GM21717 (cell line): ENCODE results near the gene HIVEP3.

Experiments
- ATAC-seq: cut with Tn5 transposase; IDR thresholded peaks from one replicate; pipeline ENCODE4 v1.9.1; 2021; ENCODE audit warnings: mild to moderate bottlenecking, moderate library complexity; ENCODE audit not compliant: unreplicated experiment

HIVEP3 gene

GRCh38 chr1:41622402-41622801 lies 296.3 kb downstream of the HIVEP3 start:
- no peak for ATAC-seq

- no peak for ATAC-seq
Observed at GRCh38 chr1:41621791-41622190, 296.9 kb downstream of the HIVEP3 start.

- ATAC-seq = no peak
Observed at GRCh38 chr1:41621256-41621655, 297.5 kb downstream of the HIVEP3 start.

GRCh38 chr1:41620365-41621169 lies 298.2 kb downstream of the HIVEP3 start:
- ATAC-seq = no peak

GRCh38 chr1:41619511-41620364 lies 299.0 kb downstream of the HIVEP3 start:
- no peak for ATAC-seq

GRCh38 chr1:41618871-41619270 lies 299.9 kb downstream of the HIVEP3 start:
- no peak for ATAC-seq

GRCh38 chr1:41618066-41618825 lies 300.5 kb downstream of the HIVEP3 start:
- no peak for ATAC-seq

- ATAC-seq = no peak
Observed at GRCh38 chr1:41617336-41617735, 301.4 kb downstream of the HIVEP3 start.

- no peak for ATAC-seq
Observed at GRCh38 chr1:41616563-41616962, 302.2 kb downstream of the HIVEP3 start.

- no peak for ATAC-seq
Observed at GRCh38 chr1:41615981-41616380, 302.7 kb downstream of the HIVEP3 start.

- no peak for ATAC-seq
Observed at GRCh38 chr1:41615316-41615715, 303.4 kb downstream of the HIVEP3 start.

GRCh38 chr1:41614818-41615217 lies 303.9 kb downstream of the HIVEP3 start:
- ATAC-seq = no peak

GRCh38 chr1:41613689-41614574 lies 304.8 kb downstream of the HIVEP3 start:
- no peak for ATAC-seq

GRCh38 chr1:41612953-41613352 lies 305.8 kb downstream of the HIVEP3 start:
- ATAC-seq = no peak

GRCh38 chr1:41611932-41612450 lies 306.7 kb downstream of the HIVEP3 start:
- no peak for ATAC-seq

GRCh38 chr1:41611068-41611931 lies 307.4 kb downstream of the HIVEP3 start:
- ATAC-seq = no peak

- no peak for ATAC-seq
Observed at GRCh38 chr1:41610361-41610760, 308.4 kb downstream of the HIVEP3 start.

- ATAC-seq = no peak
Observed at GRCh38 chr1:41609166-41609883, 309.4 kb downstream of the HIVEP3 start.
